Measurements from ENCODE around the gene ZSWIM9.

DNA sequence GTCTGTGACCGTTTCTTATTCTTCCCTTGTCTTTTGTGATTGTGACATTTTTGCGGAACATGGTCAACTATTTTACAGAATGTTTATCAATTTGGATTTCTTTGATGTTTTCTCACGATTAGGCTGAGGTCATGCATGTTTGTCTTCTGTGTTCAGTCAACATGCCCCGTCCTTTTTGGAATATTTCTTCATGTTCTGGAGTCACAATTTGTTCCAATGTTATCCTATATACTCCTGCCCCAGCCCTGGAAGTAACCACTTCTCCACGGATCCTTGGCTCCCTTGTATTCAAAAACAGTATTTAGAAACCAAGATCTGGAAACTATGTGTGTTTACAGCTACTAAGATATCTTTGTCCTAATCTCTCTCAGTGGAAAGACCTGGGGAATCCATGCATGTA, 75.6 kb downstream of the ZSWIM9 start:
- TF ChIP-seq, protein P1, sequence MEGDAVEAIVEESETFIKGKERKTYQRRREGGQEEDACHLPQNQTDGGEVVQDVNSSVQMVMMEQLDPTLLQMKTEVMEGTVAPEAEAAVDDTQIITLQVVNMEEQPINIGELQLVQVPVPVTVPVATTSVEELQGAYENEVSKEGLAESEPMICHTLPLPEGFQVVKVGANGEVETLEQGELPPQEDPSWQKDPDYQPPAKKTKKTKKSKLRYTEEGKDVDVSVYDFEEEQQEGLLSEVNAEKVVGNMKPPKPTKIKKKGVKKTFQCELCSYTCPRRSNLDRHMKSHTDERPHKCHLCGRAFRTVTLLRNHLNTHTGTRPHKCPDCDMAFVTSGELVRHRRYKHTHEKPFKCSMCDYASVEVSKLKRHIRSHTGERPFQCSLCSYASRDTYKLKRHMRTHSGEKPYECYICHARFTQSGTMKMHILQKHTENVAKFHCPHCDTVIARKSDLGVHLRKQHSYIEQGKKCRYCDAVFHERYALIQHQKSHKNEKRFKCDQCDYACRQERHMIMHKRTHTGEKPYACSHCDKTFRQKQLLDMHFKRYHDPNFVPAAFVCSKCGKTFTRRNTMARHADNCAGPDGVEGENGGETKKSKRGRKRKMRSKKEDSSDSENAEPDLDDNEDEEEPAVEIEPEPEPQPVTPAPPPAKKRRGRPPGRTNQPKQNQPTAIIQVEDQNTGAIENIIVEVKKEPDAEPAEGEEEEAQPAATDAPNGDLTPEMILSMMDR (IDR thresholded peaks at IDR 0.05): no peak
- TF ChIP-seq MEF2A (IDR thresholded peaks at IDR 0.05; ENCODE audit: borderline replicate concordance, low read depth): no peak
- TF ChIP-seq, protein P2, sequence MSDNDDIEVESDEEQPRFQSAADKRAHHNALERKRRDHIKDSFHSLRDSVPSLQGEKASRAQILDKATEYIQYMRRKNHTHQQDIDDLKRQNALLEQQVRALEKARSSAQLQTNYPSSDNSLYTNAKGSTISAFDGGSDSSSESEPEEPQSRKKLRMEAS (IDR thresholded peaks at IDR 0.05; ENCODE audit: low read depth): no peak
- TF ChIP-seq RFX5 (IDR thresholded peaks at IDR 0.05; ENCODE audit: low read length): no peak
- TF ChIP-seq JUND (IDR thresholded peaks at IDR 0.05): no peak
- no peak for TF ChIP-seq TEAD4 (IDR thresholded peaks at IDR 0.05; ENCODE audit: borderline replicate concordance, insufficient read depth)
- no peak for TF ChIP-seq EP300 (IDR thresholded peaks at IDR 0.05; ENCODE audit: borderline replicate concordance in 1 of 2, low read depth in 1 of 2, low read length in 1 of 2)
- TF ChIP-seq SMC3 (IDR thresholded peaks at IDR 0.05; ENCODE audit: low read depth, low read length): no peak
- TF ChIP-seq CHD2 (IDR thresholded peaks at IDR 0.05; ENCODE audit: low read length, partially characterized antibody): no peak
- no peak for TF ChIP-seq EZH2phosphoT487 (IDR thresholded peaks at IDR 0.05; ENCODE audit: borderline replicate concordance, low read depth)
- TF ChIP-seq GABPA (IDR thresholded peaks at IDR 0.05; ENCODE audit: low read depth): no peak
- TF ChIP-seq, protein P3, sequence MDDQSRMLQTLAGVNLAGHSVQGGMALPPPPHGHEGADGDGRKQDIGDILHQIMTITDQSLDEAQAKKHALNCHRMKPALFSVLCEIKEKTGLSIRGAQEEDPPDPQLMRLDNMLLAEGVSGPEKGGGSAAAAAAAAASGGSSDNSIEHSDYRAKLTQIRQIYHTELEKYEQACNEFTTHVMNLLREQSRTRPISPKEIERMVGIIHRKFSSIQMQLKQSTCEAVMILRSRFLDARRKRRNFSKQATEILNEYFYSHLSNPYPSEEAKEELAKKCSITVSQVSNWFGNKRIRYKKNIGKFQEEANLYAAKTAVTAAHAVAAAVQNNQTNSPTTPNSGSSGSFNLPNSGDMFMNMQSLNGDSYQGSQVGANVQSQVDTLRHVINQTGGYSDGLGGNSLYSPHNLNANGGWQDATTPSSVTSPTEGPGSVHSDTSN (IDR thresholded peaks at IDR 0.05): no peak
- TF ChIP-seq TAF1 (IDR thresholded peaks at IDR 0.05; ENCODE audit: borderline replicate concordance, low read depth, low read length): no peak
- TF ChIP-seq RXRA (IDR thresholded peaks at IDR 0.05; ENCODE audit: borderline replicate concordance, low read depth): no peak

Data from SK-N-SH (cell line).